Neural cell (in vitro differentiated cells): ENCODE measurements around the gene C14orf180. TPM values are rescaled to one million over a fixed set of nuclear protein-coding genes. Genes with fewer than 3 reads are reported as not detected.
A peak's percentile ranks its signal among the peaks of the same experiment; 100 is the strongest.

Experiments used
- H2AFZ ChIP-seq: fragments of 200-600, 300-800 bp; sonication (generic), shearing (Covaris generic); 2 replicates; pipeline ENCODE4 v1.6.0; 2014; ENCODE audit warnings: low read depth, mild to moderate bottlenecking, antibody characterized with exemption, low read length, moderate library complexity
- H3F3A ChIP-seq: fragments of 200-600 bp; shearing (Covaris generic); 2 replicates; pipeline ENCODE4 v1.6.1; 2016; ENCODE audit warnings: mild to moderate bottlenecking, moderate library complexity, mixed read lengths, antibody characterized with exemption, low read length; ENCODE audit not compliant: insufficient read depth, poor library complexity, severe bottlenecking
- H3K27ac ChIP-seq: fragments of 200-600, 300-800 bp; sonication (generic), shearing (Covaris generic); 2 replicates; pipeline ENCODE4 v1.5.1; 2014; ENCODE audit warnings: mild to moderate bottlenecking, low read length, moderate library complexity
- H3K27me3 ChIP-seq: fragments of 300-800, 200-600 bp; sonication (generic), shearing (Covaris generic); 2 replicates; pipeline ENCODE4 v1.6.0; 2014; ENCODE audit warnings: mild to moderate bottlenecking, low read depth, low read length, moderate library complexity; ENCODE audit not compliant: insufficient read depth
- H3K36me3 ChIP-seq: fragments of 300-800, 200-600 bp; sonication (generic), shearing (Covaris generic); 2 replicates; pipeline ENCODE4 v1.5.1; 2014; ENCODE audit warnings: mild to moderate bottlenecking, antibody characterized with exemption, low read length, moderate library complexity; ENCODE audit not compliant: insufficient read depth
- H3K4me2 ChIP-seq: fragments of 300-800, 200-600 bp; sonication (generic), shearing (Covaris generic); 2 replicates; pipeline ENCODE4 v1.6.0; 2014; ENCODE audit warnings: mild to moderate bottlenecking, low read length
- H3K4me3 ChIP-seq: fragments of 300-800, 200-600 bp; sonication (generic), shearing (Covaris generic); 2 replicates; pipeline ENCODE4 v1.5.1; 2014; ENCODE audit warnings: mild to moderate bottlenecking, low read length, moderate library complexity
- H3K79me2 ChIP-seq: fragments of 200-600 bp; shearing (Covaris generic); replicated peaks from 2 replicates; pipeline ENCODE4 v1.6.0; 2014; ENCODE audit warnings: mild to moderate bottlenecking, low read length, moderate library complexity; ENCODE audit not compliant: insufficient read depth
- H3K9ac ChIP-seq: fragments of 300-800, 200-600 bp; sonication (generic), shearing (Covaris generic); 2 replicates; pipeline ENCODE4 v1.6.1; 2016; ENCODE audit warnings: mild to moderate bottlenecking, low read length, mixed read lengths
- H3K9me2 ChIP-seq: fragments of 200-600 bp; shearing (Covaris generic); 2 replicates; pipeline ENCODE4 v1.6.1; 2016; ENCODE audit warnings: mild to moderate bottlenecking, low read length, mixed read lengths; ENCODE audit not compliant: insufficient read depth
- H3K9me3 ChIP-seq: fragments of 200-600, 300-800 bp; sonication (generic), shearing (Covaris generic); 2 replicates; pipeline ENCODE4 v1.6.1; 2016; ENCODE audit warnings: mild to moderate bottlenecking, mixed run types, low read length, moderate library complexity, mixed read lengths
- H4K20me1 ChIP-seq: fragments of 200-600 bp; shearing (Covaris generic); 2 replicates; pipeline ENCODE4 v1.6.1; 2016; ENCODE audit warnings: mild to moderate bottlenecking, mixed run types; ENCODE audit not compliant: insufficient read depth
- EP300 ChIP-seq: fragments of 450-650 bp; conservative IDR thresholded peaks from 2 replicates; pipeline ENCODE4 v1.6.1; 2014; ENCODE audit warnings: antibody characterized with exemption, mild to moderate bottlenecking, moderate library complexity; ENCODE audit not compliant: poor library complexity, severe bottlenecking
- EZH2 ChIP-seq: fragments of 200-600, 300-800 bp; shearing (Covaris generic), sonication (generic); IDR thresholded peaks from 2 replicates; pipeline ENCODE4 v1.6.1; 2014; ENCODE audit warnings: antibody characterized with exemption, low read length, borderline replicate concordance, mild to moderate bottlenecking; ENCODE audit not compliant: insufficient read depth, poor library complexity, severe bottlenecking
- MXI1 ChIP-seq: fragments of 450-650 bp; conservative IDR thresholded peaks from 2 replicates; pipeline ENCODE4 v1.6.1; 2014; ENCODE audit warnings: antibody characterized with exemption, mild to moderate bottlenecking; ENCODE audit not compliant: poor library complexity, severe bottlenecking
- POLR2AphosphoS5 ChIP-seq: IDR thresholded peaks from 2 replicates; pipeline ENCODE4 v1.6.1; 2012
- RAD21 ChIP-seq: fragments of 450-650 bp; conservative IDR thresholded peaks from 2 replicates; pipeline ENCODE4 v1.6.1; 2014; ENCODE audit warnings: antibody characterized with exemption, mild to moderate bottlenecking, moderate library complexity
- SMC3 ChIP-seq: fragments of 450-650 bp; conservative IDR thresholded peaks from 2 replicates; pipeline ENCODE4 v1.6.1; 2014; ENCODE audit warnings: antibody characterized with exemption, mild to moderate bottlenecking, moderate library complexity; ENCODE audit not compliant: poor library complexity
- TAF1 ChIP-seq: IDR thresholded peaks from 2 replicates; pipeline ENCODE4 v1.6.1; 2012; ENCODE audit warnings: low read depth
- polyA plus RNA-seq: library from polyadenylated mRNA; depleted of rRNA; stranded (reverse); fragments of >200 nt; gene quantifications from 2 replicates; pipeline ENCODE4 v1.2.3, GENCODE V29; 2014
- TF ChIP-seq, protein P1 (sequence below): IDR thresholded peaks from 2 replicates; pipeline ENCODE4 v1.6.1; 2012; ENCODE audit warnings: borderline replicate concordance
- TF ChIP-seq, protein P2 (sequence below): fragments of 450-650 bp; IDR thresholded peaks from 2 replicates; pipeline ENCODE4 v1.5.1; 2014; ENCODE audit warnings: antibody characterized with exemption, mild to moderate bottlenecking, moderate library complexity; ENCODE audit not compliant: poor library complexity, severe bottlenecking

The C14orf180 gene
- polyA plus RNA-seq, 1 donor from 2014 or later: not detected

DNA sequence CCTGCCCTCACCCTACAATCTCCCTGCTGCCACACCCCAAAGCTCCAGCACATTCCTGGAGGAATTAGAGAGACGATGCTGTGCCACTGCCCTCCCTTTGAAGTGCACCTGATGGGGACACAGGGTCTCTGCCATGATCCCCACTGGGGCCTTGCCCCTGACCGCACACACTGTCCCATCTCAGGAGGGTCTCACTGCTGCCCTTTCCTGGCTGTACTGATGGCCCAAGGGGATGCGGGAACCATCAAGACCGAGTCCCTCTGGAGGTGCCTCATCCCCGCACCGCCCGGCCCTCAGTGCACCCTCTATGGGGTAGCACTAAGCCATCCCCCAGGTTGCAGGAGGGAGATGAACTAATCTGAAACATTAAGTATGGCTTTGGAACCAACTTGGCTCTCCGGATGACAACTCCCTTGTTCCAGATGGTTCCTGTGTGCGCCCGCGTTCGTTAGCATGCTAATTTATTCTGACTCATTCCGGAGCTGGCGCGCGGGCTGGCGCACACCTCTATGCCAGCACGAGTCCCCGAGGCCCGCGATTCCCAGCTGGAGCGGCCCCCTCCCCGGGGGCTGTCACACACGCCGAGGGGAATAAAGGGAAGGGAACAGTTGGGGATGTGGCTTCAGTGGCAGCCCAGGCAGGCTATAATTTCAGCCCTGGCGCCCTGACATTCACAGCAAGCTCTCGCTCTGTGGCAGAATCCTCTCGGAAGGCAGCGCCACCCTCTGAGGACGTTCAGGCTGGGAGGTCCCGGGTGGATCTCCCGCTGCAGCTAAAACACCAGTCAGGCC lies 34.2 kb upstream of the C14orf180 start:
- H3K79me2 ChIP-seq: no peaks in the 10 kb centered on the region
- TF ChIP-seq, protein P1, sequence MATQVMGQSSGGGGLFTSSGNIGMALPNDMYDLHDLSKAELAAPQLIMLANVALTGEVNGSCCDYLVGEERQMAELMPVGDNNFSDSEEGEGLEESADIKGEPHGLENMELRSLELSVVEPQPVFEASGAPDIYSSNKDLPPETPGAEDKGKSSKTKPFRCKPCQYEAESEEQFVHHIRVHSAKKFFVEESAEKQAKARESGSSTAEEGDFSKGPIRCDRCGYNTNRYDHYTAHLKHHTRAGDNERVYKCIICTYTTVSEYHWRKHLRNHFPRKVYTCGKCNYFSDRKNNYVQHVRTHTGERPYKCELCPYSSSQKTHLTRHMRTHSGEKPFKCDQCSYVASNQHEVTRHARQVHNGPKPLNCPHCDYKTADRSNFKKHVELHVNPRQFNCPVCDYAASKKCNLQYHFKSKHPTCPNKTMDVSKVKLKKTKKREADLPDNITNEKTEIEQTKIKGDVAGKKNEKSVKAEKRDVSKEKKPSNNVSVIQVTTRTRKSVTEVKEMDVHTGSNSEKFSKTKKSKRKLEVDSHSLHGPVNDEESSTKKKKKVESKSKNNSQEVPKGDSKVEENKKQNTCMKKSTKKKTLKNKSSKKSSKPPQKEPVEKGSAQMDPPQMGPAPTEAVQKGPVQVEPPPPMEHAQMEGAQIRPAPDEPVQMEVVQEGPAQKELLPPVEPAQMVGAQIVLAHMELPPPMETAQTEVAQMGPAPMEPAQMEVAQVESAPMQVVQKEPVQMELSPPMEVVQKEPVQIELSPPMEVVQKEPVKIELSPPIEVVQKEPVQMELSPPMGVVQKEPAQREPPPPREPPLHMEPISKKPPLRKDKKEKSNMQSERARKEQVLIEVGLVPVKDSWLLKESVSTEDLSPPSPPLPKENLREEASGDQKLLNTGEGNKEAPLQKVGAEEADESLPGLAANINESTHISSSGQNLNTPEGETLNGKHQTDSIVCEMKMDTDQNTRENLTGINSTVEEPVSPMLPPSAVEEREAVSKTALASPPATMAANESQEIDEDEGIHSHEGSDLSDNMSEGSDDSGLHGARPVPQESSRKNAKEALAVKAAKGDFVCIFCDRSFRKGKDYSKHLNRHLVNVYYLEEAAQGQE: no peak
- peak; percentile 16 for TF ChIP-seq POLR2AphosphoS5
- H3K9me3 ChIP-seq: no peaks in the 10 kb centered on the region
- no peak overlapping the region for H3K4me2 ChIP-seq
- no peak overlapping the region for H3K4me3 ChIP-seq
- H3F3A ChIP-seq: no peaks in the 10 kb centered on the region
- H3K9me2 ChIP-seq: no peaks in the 10 kb centered on the region
- H2AFZ ChIP-seq: no peak overlapping the region
- no peak overlapping the region for H3K27ac ChIP-seq
- H3K36me3 ChIP-seq: no peaks in the 10 kb centered on the region
- H3K27me3 ChIP-seq: no peaks in the 10 kb centered on the region
- H4K20me1 ChIP-seq: no peaks in the 10 kb centered on the region
- no peak overlapping the region for H3K9ac ChIP-seq

GRCh38 chr14:104545942-104546501 lies 33.5 kb upstream of the C14orf180 start:
- Histone ChIP-seq H3K79me2 (no peaks in the 10 kb centered on the region), H3K4me3 (no peak overlapping the region)

DNA sequence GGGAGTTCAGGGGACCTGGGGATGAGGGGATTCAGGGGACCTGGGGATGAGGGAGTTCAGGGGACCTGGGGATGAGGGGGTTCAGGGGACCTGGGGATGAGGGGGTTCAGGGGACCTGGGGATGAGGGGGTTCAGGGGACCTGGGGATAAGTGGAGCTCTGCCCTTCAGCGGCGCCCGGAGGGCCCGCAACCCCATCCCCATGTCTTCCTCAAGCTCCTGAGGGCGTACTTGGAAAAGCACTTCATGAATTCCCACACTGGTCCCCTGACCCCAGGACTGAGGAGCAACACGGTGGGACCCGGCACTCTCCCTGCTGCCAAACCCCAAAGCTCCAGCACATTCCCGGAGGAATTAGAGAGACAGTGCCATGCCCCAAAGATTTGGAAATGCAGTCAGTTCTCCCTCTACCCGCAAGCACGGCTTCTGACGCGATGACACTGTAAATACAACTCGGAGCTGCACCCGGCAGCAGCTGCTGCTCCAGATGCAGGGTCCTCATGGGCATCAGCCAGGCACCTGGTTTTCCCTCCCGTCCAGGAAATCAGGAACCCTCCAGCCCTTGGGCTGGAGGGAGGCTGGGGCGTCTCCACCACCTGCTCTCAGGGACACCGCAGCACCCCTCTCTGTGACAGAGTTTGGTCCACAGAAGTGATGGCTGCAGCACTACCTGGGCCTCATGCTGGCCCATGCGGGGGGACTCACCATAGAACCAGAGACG lies 32.8 kb upstream of the C14orf180 start:
- Histone ChIP-seq H3K4me2 (no peak overlapping the region), H3K9me3 (no peaks in the 10 kb centered on the region), H4K20me1 (no peaks in the 10 kb centered on the region), H3K4me3 (no peak overlapping the region), H3K27ac (no peak overlapping the region), H3K9me2 (no peaks in the 10 kb centered on the region), H3K79me2 (no peaks in the 10 kb centered on the region), H3K27me3 (no peaks in the 10 kb centered on the region), H2AFZ (no peak overlapping the region), H3K9ac (no peak overlapping the region), H3K36me3 (no peaks in the 10 kb centered on the region), H3F3A (no peaks in the 10 kb centered on the region)
- no peak for TF ChIP-seq EZH2
- no peak for TF ChIP-seq POLR2AphosphoS5
- TF ChIP-seq MXI1: no peak
- no peak for TF ChIP-seq RAD21
- TF ChIP-seq EP300: no peak
- TF ChIP-seq TAF1: no peak
- TF ChIP-seq, protein P1: no peak
- TF ChIP-seq, protein P2, sequence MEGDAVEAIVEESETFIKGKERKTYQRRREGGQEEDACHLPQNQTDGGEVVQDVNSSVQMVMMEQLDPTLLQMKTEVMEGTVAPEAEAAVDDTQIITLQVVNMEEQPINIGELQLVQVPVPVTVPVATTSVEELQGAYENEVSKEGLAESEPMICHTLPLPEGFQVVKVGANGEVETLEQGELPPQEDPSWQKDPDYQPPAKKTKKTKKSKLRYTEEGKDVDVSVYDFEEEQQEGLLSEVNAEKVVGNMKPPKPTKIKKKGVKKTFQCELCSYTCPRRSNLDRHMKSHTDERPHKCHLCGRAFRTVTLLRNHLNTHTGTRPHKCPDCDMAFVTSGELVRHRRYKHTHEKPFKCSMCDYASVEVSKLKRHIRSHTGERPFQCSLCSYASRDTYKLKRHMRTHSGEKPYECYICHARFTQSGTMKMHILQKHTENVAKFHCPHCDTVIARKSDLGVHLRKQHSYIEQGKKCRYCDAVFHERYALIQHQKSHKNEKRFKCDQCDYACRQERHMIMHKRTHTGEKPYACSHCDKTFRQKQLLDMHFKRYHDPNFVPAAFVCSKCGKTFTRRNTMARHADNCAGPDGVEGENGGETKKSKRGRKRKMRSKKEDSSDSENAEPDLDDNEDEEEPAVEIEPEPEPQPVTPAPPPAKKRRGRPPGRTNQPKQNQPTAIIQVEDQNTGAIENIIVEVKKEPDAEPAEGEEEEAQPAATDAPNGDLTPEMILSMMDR: no peak
- TF ChIP-seq SMC3: no peak

More at GRCh38 chr14:104545942-104546501, 33.5 kb upstream of the C14orf180 start:
- H3K9ac ChIP-seq: no peak overlapping the region
- no peaks in the 10 kb centered on the region for H4K20me1 ChIP-seq
- H3F3A ChIP-seq: no peaks in the 10 kb centered on the region
- H3K36me3 ChIP-seq: no peaks in the 10 kb centered on the region
- H3K27me3 ChIP-seq: no peaks in the 10 kb centered on the region
- TF ChIP-seq RAD21: no peak
- no peak for TF ChIP-seq POLR2AphosphoS5
- H3K9me2 ChIP-seq: no peaks in the 10 kb centered on the region
- H3K27ac ChIP-seq: no peak overlapping the region
- no peak overlapping the region for H3K4me2 ChIP-seq
- no peak overlapping the region for H2AFZ ChIP-seq
- no peaks in the 10 kb centered on the region for H3K9me3 ChIP-seq
